Colon (tissue), 2 donors: ENCODE data around the gene MFAP2.
"Not testable (repeated sequence)": the region's sequence is repeated elsewhere in the genome, so short reads cannot be mapped to it uniquely, and the experiment has no call there.

Experiments
- FAIRE-seq: peaks from 2 replicates; lab custom pipeline; 2012; peaks lifted over from hg19 to GRCh38; lab: Jason Lieb, UNC
- donor health status: control.
- donor health status: control.

The MFAP2 gene

GRCh38 chr1:16929146-16930041, 51.0 kb downstream of the MFAP2 start:
- FAIRE-seq: not testable (repeated sequence)

- FAIRE-seq: no peak
Observed at GRCh38 chr1:16927711-16928485, 52.5 kb downstream of the MFAP2 start.

- FAIRE-seq: no peak
Observed at GRCh38 chr1:16927256-16927655, 53.2 kb downstream of the MFAP2 start.

GRCh38 chr1:16926491-16927073, 53.8 kb downstream of the MFAP2 start:
- no peak for FAIRE-seq

GRCh38 chr1:16925635-16926490, 54.6 kb downstream of the MFAP2 start:
- FAIRE-seq: no peak

GRCh38 chr1:16924919-16925477, 55.4 kb downstream of the MFAP2 start:
- no peak for FAIRE-seq
